Hepatocyte (in vitro differentiated cells): ENCODE results near the gene AP2M1. TPM values are rescaled to one million over a fixed set of nuclear protein-coding genes. Genes with fewer than 3 reads are reported as not detected.

Source experiments
- DNase-seq: peaks from one replicate; pipeline ENCODE4 v3.0.0-alpha.2; 2016; ENCODE audit warnings: low spot score
- H2AFZ ChIP-seq: fragments of 200-600 bp; sonication (generic); 2 replicates; pipeline ENCODE4 v1.6.0; 2016; ENCODE audit warnings: antibody characterized with exemption, mild to moderate bottlenecking
- H3K27ac ChIP-seq: fragments of 200-600 bp; sonication (generic); 2 replicates; pipeline ENCODE4 v1.5.1; 2016; ENCODE audit warnings: mild to moderate bottlenecking
- H3K27me3 ChIP-seq: fragments of 200-600 bp; sonication (generic); 2 replicates; pipeline ENCODE4 v1.6.1; 2016
- H3K36me3 ChIP-seq: fragments of 200-600 bp; sonication (generic); replicated peaks from 2 replicates; pipeline ENCODE4 v1.5.1; 2016; ENCODE audit warnings: low read depth; ENCODE audit not compliant: insufficient read depth
- H3K4me1 ChIP-seq: fragments of 200-600 bp; sonication (generic); 2 replicates; pipeline ENCODE4 v1.5.1; 2016; ENCODE audit warnings: mild to moderate bottlenecking, moderate library complexity; ENCODE audit not compliant: insufficient read depth
- H3K4me2 ChIP-seq: fragments of 200-600 bp; sonication (generic); 2 replicates; pipeline ENCODE4 v1.6.0; 2016
- H3K4me3 ChIP-seq: fragments of 200-600 bp; sonication (generic); 2 replicates; pipeline ENCODE4 v1.5.1; 2016; ENCODE audit warnings: mild to moderate bottlenecking
- H3K79me2 ChIP-seq: fragments of 200-600 bp; sonication (generic); 2 replicates; pipeline ENCODE4 v1.6.0; 2017; ENCODE audit warnings: mild to moderate bottlenecking
- H3K9me2 ChIP-seq: fragments of 200-600 bp; sonication (generic); replicated peaks from 2 replicates; pipeline ENCODE4 v1.6.0; 2017; ENCODE audit warnings: mild to moderate bottlenecking; ENCODE audit not compliant: insufficient read depth
- H3K9me3 ChIP-seq: fragments of 200-600 bp; sonication (generic); 2 replicates; pipeline ENCODE4 v1.5.1; 2016; ENCODE audit warnings: low read depth, mild to moderate bottlenecking
- H4K20me1 ChIP-seq: fragments of 200-600 bp; sonication (generic); 2 replicates; pipeline ENCODE4 v1.6.0; 2016; ENCODE audit warnings: mild to moderate bottlenecking; ENCODE audit not compliant: insufficient read depth, poor library complexity, severe bottlenecking
- CTCF ChIP-seq: fragments of 200-600 bp; sonication (generic); IDR thresholded peaks from 2 replicates; pipeline ENCODE4 v1.5.1; 2016; ENCODE audit warnings: antibody characterized with exemption, mild to moderate bottlenecking; ENCODE audit not compliant: poor library complexity
- EZH2 ChIP-seq: fragments of 200-600 bp; sonication (generic); IDR thresholded peaks from 2 replicates; pipeline ENCODE4 v1.6.1; 2016; ENCODE audit warnings: antibody characterized with exemption, mild to moderate bottlenecking, borderline replicate concordance
- EZH2phosphoT487 ChIP-seq: fragments of 200-600 bp; sonication (generic); IDR thresholded peaks from one replicate; pipeline ENCODE4 v1.6.1; 2018; ENCODE audit warnings: antibody characterized with exemption, mild to moderate bottlenecking, low read depth, moderate library complexity; ENCODE audit not compliant: unreplicated experiment, severe bottlenecking
- WGBS: methylation state at CpG from one replicate; pipeline ENCODE4 v1.1.6; 2016; ENCODE audit warnings: low lambda C conversion rate; ENCODE audit errors: missing lambda C conversion rate; 5-methylcytosine and 5-hydroxymethylcytosine counted together
- polyA plus RNA-seq: library from polyadenylated mRNA; unstranded; fragments of >200 nt; fragmentation: Nextera tagmentation; extraction: Ambion mirVana; gene quantifications from 2 replicates; pipeline ENCODE4 v1.2.1, GENCODE V29; 2016
- total RNA-seq: library from RNA; depleted of rRNA; stranded (reverse); fragments of >200 nt; gene quantifications from 2 replicates; pipeline ENCODE4 v1.2.3, GENCODE V29; 2014

Gene AP2M1
- total and polyA plus RNA-seq, 2 experiments from 2014 or later: 243 to 389 TPM

GRCh38 chr3:184186184-184186901 lies 11.7 kb downstream of the AP2M1 start, which contains the start of gene ABCF3:
Gene ABCF3, plus strand, starts transcription at chr3:184186199. Its CDS starts 9 bp downstream, at chr3:184186208.
- H3K27ac ChIP-seq: peak within 1 kb of the TSS; percentile 85
- peaks cover 15% of the 10 kb centered on the region for H3K4me1 ChIP-seq
- H3K4me2 ChIP-seq: peak within 1 kb of the TSS; percentile 99
- H3K9me3 ChIP-seq: no peaks in the 10 kb centered on the region
- no peak for DNase-seq
- H3K79me2 ChIP-seq: peaks cover 46% of the 10 kb centered on the region
- H3K4me3 ChIP-seq: peak within 1 kb of the TSS; percentile 62
- H4K20me1 ChIP-seq: peaks cover 19% of the 10 kb centered on the region
- TF ChIP-seq EZH2phosphoT487 (no peak), EZH2 (no peak), CTCF (no peak)
- no peaks in the 10 kb centered on the region for H3K27me3 ChIP-seq
- H3K36me3 ChIP-seq: no peaks in the 10 kb centered on the region
- no peaks in the 10 kb centered on the region for H3K9me2 ChIP-seq
- H2AFZ ChIP-seq: peak within 1 kb of the TSS; percentile 55
- WGBS: 2% methylated on average over 43 of the region's 45 CpGs

DNA sequence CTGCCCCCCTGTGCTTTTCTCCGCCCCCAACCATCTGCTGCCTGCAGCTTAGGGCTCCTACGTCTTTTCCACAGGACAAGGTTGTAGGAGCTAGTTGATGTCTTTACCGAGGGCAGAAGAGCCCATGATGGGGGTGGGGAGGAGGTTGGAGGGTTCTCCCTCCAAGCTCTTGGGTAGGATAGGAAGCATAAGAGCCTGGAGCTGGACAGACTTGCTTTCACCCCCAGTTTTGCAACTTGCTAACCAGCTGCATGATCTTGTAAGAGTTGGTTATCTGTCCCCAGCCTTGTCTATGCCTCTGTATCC lies 12.2 kb downstream of the AP2M1 start:
- DNase-seq: no peak
- peaks cover 15% of the 10 kb centered on the region for H3K4me1 ChIP-seq
- H4K20me1 ChIP-seq: peaks cover 19% of the 10 kb centered on the region
- H3K79me2 ChIP-seq: peaks cover 46% of the 10 kb centered on the region
- TF ChIP-seq CTCF (no peak), EZH2 (no peak), EZH2phosphoT487 (no peak)
- peak overlapping the region; percentile 99 for H3K4me2 ChIP-seq
- H3K36me3 ChIP-seq: no peaks in the 10 kb centered on the region
- H2AFZ ChIP-seq: no peak overlapping the region
- no peaks in the 10 kb centered on the region for H3K27me3 ChIP-seq
- 29% methylated on average over 3 of the region's 3 CpGs for WGBS
- peak overlapping the region; percentile 77 for H3K27ac ChIP-seq
- H3K9me2 ChIP-seq: no peaks in the 10 kb centered on the region
- H3K4me3 ChIP-seq: peak overlapping the region; percentile 62
- H3K9me3 ChIP-seq: no peaks in the 10 kb centered on the region

GRCh38 chr3:184188080-184188479 lies 13.4 kb downstream of the AP2M1 start:
- Histone ChIP-seq H3K27me3 (no peaks in the 10 kb centered on the region), H4K20me1 (peaks cover 19% of the 10 kb centered on the region), H3K4me1 (peaks cover 15% of the 10 kb centered on the region), H3K9me2 (no peaks in the 10 kb centered on the region), H2AFZ (no peak overlapping the region), H3K4me3 (no peak overlapping the region), H3K9me3 (no peaks in the 10 kb centered on the region), H3K27ac (no peak overlapping the region), H3K36me3 (no peaks in the 10 kb centered on the region), H3K4me2 (peak overlapping the region; percentile 99), H3K79me2 (peaks cover 46% of the 10 kb centered on the region)
- 94% methylated on average over 17 of the region's 17 CpGs for WGBS
- no peak for TF ChIP-seq EZH2phosphoT487
- no peak for TF ChIP-seq CTCF
- TF ChIP-seq EZH2: no peak
- DNase-seq: no peak
